Natural killer cell (primary cell): ENCODE data around the gene MLC1. TPM values are rescaled to one million over a fixed set of nuclear protein-coding genes. Genes with fewer than 3 reads are reported as not detected.

ENCODE experiments used
- ATAC-seq, 3 donors: fragments of 150-1000 bp in 2 of 3; fragments of 200-7000 bp in 1 of 3; cut with Tn5 transposase; 1 replicate in 1 of 3; 2 replicates in 2 of 3; pipeline ENCODE4 v1.10.0; 2021; ENCODE audit warnings: mild to moderate bottlenecking in 2 of 3, moderate library complexity in 2 of 3
- DNase-seq, 2 donors: peaks; one replicate each; pipeline versions ENCODE4 v3.0.0 to v3.0.0-alpha.2; 2013 to 2021; ENCODE audit warnings: mixed read lengths in 1 of 2
- H3K27ac ChIP-seq: one replicate; pipeline ENCODE4 v1.5.1; 2013; ENCODE audit warnings: mild to moderate bottlenecking, low read length
- H3K27me3 ChIP-seq: one replicate; pipeline ENCODE4 v1.6.1; 2013; ENCODE audit warnings: low read length; ENCODE audit not compliant: control insufficient read depth, insufficient read depth
- H3K36me3 ChIP-seq: one replicate; pipeline ENCODE4 v1.6.1; 2013; ENCODE audit warnings: low read length; ENCODE audit not compliant: control insufficient read depth, insufficient read depth
- H3K4me1 ChIP-seq: one replicate; pipeline ENCODE4 v1.6.1; 2013; ENCODE audit warnings: low read length; ENCODE audit not compliant: control insufficient read depth, insufficient read depth
- H3K4me3 ChIP-seq: one replicate; pipeline ENCODE4 v1.5.1; 2013; ENCODE audit warnings: low read length
- H3K9me3 ChIP-seq: one replicate; pipeline ENCODE4 v1.6.1; 2013; ENCODE audit warnings: low read length; ENCODE audit not compliant: control insufficient read depth, insufficient read depth
- H3K27ac Mint-ChIP-seq, 2 donors: one replicate each; pipeline ENCODE4 v1.8.0; 2022; ENCODE audit warnings: mild to moderate bottlenecking in 2 of 2, mixed read lengths in 2 of 2, moderate library complexity in 1 of 2
- H3K27me3 Mint-ChIP-seq, 2 donors: one replicate each; pipeline ENCODE4 v1.8.0; 2022; ENCODE audit warnings: low read depth in 2 of 2, mixed read lengths in 2 of 2
- H3K36me3 Mint-ChIP-seq: one replicate; pipeline ENCODE4 v1.8.0; 2022; ENCODE audit warnings: mixed read lengths
- H3K4me1 Mint-ChIP-seq, 2 donors: one replicate each; pipeline ENCODE4 v1.8.0; 2022; ENCODE audit warnings: mixed read lengths in 2 of 2
- H3K4me3 Mint-ChIP-seq: one replicate; pipeline ENCODE4 v1.8.0; 2022; ENCODE audit warnings: mild to moderate bottlenecking, moderate library complexity, mixed read lengths
- H3K9me3 Mint-ChIP-seq, 2 donors: one replicate each; pipeline ENCODE4 v1.8.0; 2022; ENCODE audit warnings: mixed read lengths in 2 of 2
- WGBS: methylation state at CpG from one replicate; pipeline ENCODE4 v1.1.7; 2013; ENCODE audit warnings: missing lambda C conversion rate; ENCODE audit not compliant: insufficient coverage; 5-methylcytosine and 5-hydroxymethylcytosine counted together
- intact Hi-C: fragments of 100-400 bp; cut with micrococcal nuclease; formaldehyde crosslinking; loops from one replicate; pipeline ENCODE4 v1.14.2; 2022
- total RNA-seq, 4 donors: library from RNA; stranded (reverse); fragments of 120-200 nt in 1 of 4; gene quantifications; one replicate each; pipeline versions ENCODE4 v1.2.3 to v1.2.4, GENCODE V29; 2013 to 2022
- TF ChIP-seq, protein P1 (sequence below): fragments of 200-600 bp; IDR thresholded peaks from one replicate; pipeline ENCODE4 v1.8.0; 2022; ENCODE audit warnings: antibody characterized with exemption

The MLC1 gene
- total RNA-seq, 3 donors from 2014 or later (not counting 1 experiment from before 2014, with no cell fraction given): 67.7 to 96.1 (median 73.7) TPM

GRCh38 chr22:50082197-50082715, 3.0 kb downstream of the MLC1 start:
- no peaks in the 10 kb centered on the region for H3K27me3 Mint-ChIP-seq
- peak overlapping the region; percentile 81 for H3K4me3 Mint-ChIP-seq
- peaks cover 14% of the 10 kb centered on the region for H3K36me3 ChIP-seq
- no peak overlapping the region for H3K4me3 ChIP-seq
- WGBS: 76% methylated on average over 16 of the region's 18 CpGs
- H3K4me1 ChIP-seq: peaks cover 20% of the 10 kb centered on the region
- peak overlapping the region; percentile 58 to 71 for H3K27ac Mint-ChIP-seq
- ATAC-seq (no peak), DNase-seq (no peak)
- no peak overlapping the region for H3K27ac ChIP-seq
- peaks cover 4% of the 10 kb centered on the region for H3K9me3 ChIP-seq
- no peaks in the 10 kb centered on the region for H3K27me3 ChIP-seq
- H3K36me3 Mint-ChIP-seq: no peaks in the 10 kb centered on the region
- peaks cover 18 to 35% of the 10 kb centered on the region in 2 donors for H3K4me1 Mint-ChIP-seq
- H3K9me3 Mint-ChIP-seq: peaks cover 0 to 3% of the 10 kb centered on the region in 2 donors
- TF ChIP-seq, protein P1, sequence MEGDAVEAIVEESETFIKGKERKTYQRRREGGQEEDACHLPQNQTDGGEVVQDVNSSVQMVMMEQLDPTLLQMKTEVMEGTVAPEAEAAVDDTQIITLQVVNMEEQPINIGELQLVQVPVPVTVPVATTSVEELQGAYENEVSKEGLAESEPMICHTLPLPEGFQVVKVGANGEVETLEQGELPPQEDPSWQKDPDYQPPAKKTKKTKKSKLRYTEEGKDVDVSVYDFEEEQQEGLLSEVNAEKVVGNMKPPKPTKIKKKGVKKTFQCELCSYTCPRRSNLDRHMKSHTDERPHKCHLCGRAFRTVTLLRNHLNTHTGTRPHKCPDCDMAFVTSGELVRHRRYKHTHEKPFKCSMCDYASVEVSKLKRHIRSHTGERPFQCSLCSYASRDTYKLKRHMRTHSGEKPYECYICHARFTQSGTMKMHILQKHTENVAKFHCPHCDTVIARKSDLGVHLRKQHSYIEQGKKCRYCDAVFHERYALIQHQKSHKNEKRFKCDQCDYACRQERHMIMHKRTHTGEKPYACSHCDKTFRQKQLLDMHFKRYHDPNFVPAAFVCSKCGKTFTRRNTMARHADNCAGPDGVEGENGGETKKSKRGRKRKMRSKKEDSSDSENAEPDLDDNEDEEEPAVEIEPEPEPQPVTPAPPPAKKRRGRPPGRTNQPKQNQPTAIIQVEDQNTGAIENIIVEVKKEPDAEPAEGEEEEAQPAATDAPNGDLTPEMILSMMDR: no peak
- intact Hi-C loops: no loop called here

DNA sequence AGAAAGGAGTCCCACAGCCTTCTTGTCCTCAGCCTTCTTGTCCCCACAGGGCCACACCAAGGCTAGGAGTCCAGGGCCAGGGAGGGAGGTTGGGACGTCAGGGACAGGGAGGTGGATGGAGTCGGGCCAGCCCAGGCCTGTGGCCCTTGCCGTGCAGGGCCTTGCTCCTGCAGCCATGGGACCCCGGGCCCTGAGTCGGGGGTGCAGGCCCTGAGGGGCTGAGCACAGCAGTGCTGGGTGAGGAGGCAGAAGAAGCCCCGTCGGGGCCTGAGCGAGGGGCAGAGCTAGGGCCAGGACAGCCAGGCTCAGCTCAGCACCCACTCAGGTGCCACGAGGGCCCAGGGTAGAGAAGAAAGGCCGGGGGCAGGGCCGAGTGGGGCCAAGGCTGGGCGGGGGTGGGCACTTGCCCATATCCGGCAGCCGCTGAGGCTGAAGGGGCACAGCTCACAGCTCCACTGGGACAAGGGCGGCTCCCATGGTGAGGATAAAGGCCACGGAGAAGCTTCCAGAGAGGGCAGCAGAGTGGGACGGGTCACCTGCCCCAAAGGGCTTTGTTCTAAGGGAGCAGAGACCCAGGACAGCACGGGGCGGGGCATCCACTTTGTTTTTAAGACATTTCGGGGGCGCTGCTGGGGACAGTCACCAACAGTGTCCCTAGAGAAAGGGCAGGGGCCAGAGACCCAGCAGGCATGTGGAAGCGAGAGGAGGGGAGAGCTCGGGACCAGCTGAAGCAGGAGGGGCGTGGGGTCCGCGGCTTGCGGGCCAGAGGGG, 3.6 kb downstream of the MLC1 start:
- Histone ChIP-seq H3K27ac (no peak overlapping the region), H3K9me3 (no peaks in the 10 kb centered on the region), H3K27me3 (no peaks in the 10 kb centered on the region), H3K4me3 (no peak overlapping the region), H3K36me3 (peaks cover 16% of the 10 kb centered on the region), H3K4me1 (peaks cover 20% of the 10 kb centered on the region)
- Mint-ChIP-seq H3K4me3 (peak overlapping the region; percentile 81), H3K4me1 (peaks cover 18 to 35% of the 10 kb centered on the region in 2 donors), H3K9me3 (no peaks in the 10 kb centered on the region), H3K27me3 (no peaks in the 10 kb centered on the region), H3K36me3 (peaks cover 3% of the 10 kb centered on the region), H3K27ac (peak overlapping the region; percentile 65 to 71)
- intact Hi-C loops: no loop called here
- TF ChIP-seq, protein P1: no peak
- ATAC-seq: no peak
- 89% methylated on average over 27 of the region's 27 CpGs for WGBS
- no peak for DNase-seq

GRCh38 chr22:50080077-50080465, 5.2 kb downstream of the MLC1 start:
- peaks cover 7% of the 10 kb centered on the region for H3K36me3 Mint-ChIP-seq
- intact Hi-C loops: no loop called here
- TF ChIP-seq, protein P1: no peak
- no peak overlapping the region for H3K27ac Mint-ChIP-seq
- no peaks in the 10 kb centered on the region for H3K27me3 Mint-ChIP-seq
- Histone ChIP-seq H3K4me3 (no peak overlapping the region), H3K4me1 (peaks cover 20% of the 10 kb centered on the region), H3K36me3 (peaks cover 22% of the 10 kb centered on the region), H3K27me3 (no peaks in the 10 kb centered on the region), H3K9me3 (no peaks in the 10 kb centered on the region), H3K27ac (no peak overlapping the region)
- ATAC-seq: no peak
- DNase-seq: no peak
- 94% methylated on average over 13 of the region's 13 CpGs for WGBS
- no peak overlapping the region for H3K4me3 Mint-ChIP-seq
- no peaks in the 10 kb centered on the region for H3K9me3 Mint-ChIP-seq
- H3K4me1 Mint-ChIP-seq: peaks cover 18 to 41% of the 10 kb centered on the region in 2 donors
